HEK293 (cell line): ENCODE results near the gene CXorf58.
"Not testable (repeated sequence)": the region's sequence is repeated elsewhere in the genome, so short reads cannot be mapped to it uniquely, and the experiment has no call there.

Experiments
- CTCF ChIA-PET: fragments of 350-600 bp; formaldehyde crosslinking; extraction: SDS; loops from one replicate; lab custom pipeline; 2021; ENCODE audit warnings: antibody characterized with exemption; lab: Yijun Ruan, JAX
- POLR2A ChIA-PET: fragments of 300-600 bp; formaldehyde crosslinking; extraction: SDS; loops from one replicate; lab custom pipeline; 2020; ENCODE audit warnings: antibody characterized with exemption, inconsistent platforms; lab: Yijun Ruan, JAX
- H3K27ac ChIP-seq: fragments of 200-500 bp; sonication (Bioruptor generic); 2 replicates; pipeline ENCODE4 v1.5.1; 2014; ENCODE audit warnings: low read depth, low read length, control low read depth, inconsistent platforms; ENCODE audit errors: extremely low read depth
- H3K36me3 ChIP-seq, 2 experiments: fragments of 200-500 bp in 1 of 2; sonication (Bioruptor generic) in 1 of 2; 1 replicate in 1 of 2; 2 replicates in 1 of 2; pipeline ENCODE4 v1.5.1; 2014 to 2017; ENCODE audit warnings: inconsistent platforms in 2 of 2, low read length in 2 of 2; ENCODE audit not compliant: control insufficient read depth in 2 of 2, insufficient read depth in 1 of 2
- H3K4me1 ChIP-seq: fragments of 200-500 bp; sonication (Bioruptor generic); 2 replicates; pipeline ENCODE4 v1.5.1; 2014; ENCODE audit warnings: mild to moderate bottlenecking, low read length, inconsistent platforms; ENCODE audit not compliant: control insufficient read depth, insufficient read depth
- H3K4me3 ChIP-seq: 2 replicates; pipeline ENCODE4 v1.5.1; 2011; ENCODE audit warnings: low read depth, mild to moderate bottlenecking, control low read depth, low read length, moderate library complexity
- H3K9me3 ChIP-seq: fragments of 200-500 bp; sonication (Bioruptor generic); 2 replicates; pipeline ENCODE4 v1.5.1; 2014; ENCODE audit warnings: low read depth, low read length, inconsistent platforms; ENCODE audit not compliant: control insufficient read depth, insufficient read depth
- OVOL3 ChIP-seq: fragments of 450-650 bp; formaldehyde crosslinking; IDR thresholded peaks from 2 replicates; pipeline ENCODE4 v1.5.1; 2016; ENCODE audit warnings: missing biosample characterization, missing genetic modification characterization
- SCRT2 ChIP-seq: fragments of 450-650 bp; formaldehyde crosslinking; IDR thresholded peaks from 2 replicates; pipeline ENCODE4 v1.5.1; 2016; ENCODE audit warnings: missing biosample characterization, missing genetic modification characterization
- TCF7L2 ChIP-seq: IDR thresholded peaks from 2 replicates; pipeline ENCODE4 v1.6.1; 2011; ENCODE audit warnings: low read depth, mild to moderate bottlenecking, inconsistent platforms, low read length, moderate library complexity, borderline replicate concordance
- ZBTB21 ChIP-seq: fragments of 450-650 bp; formaldehyde crosslinking; IDR thresholded peaks from 2 replicates; pipeline ENCODE4 v1.5.1; 2017; ENCODE audit warnings: missing biosample characterization, missing genetic modification characterization
- ZIC2 ChIP-seq: fragments of 450-650 bp; formaldehyde crosslinking; IDR thresholded peaks from 2 replicates; pipeline ENCODE4 v1.5.1; 2016; ENCODE audit warnings: missing biosample characterization, missing genetic modification characterization
- ZNF138 ChIP-seq: fragments of 450-650 bp; formaldehyde crosslinking; IDR thresholded peaks from 2 replicates; pipeline ENCODE4 v1.5.1; 2016; ENCODE audit warnings: missing biosample characterization, missing genetic modification characterization, borderline replicate concordance
- ZNF16 ChIP-seq: fragments of 450-650 bp; formaldehyde crosslinking; IDR thresholded peaks from 2 replicates; pipeline ENCODE4 v1.5.1; 2016; ENCODE audit warnings: low read depth, missing biosample characterization, missing genetic modification characterization
- ZNF175 ChIP-seq: fragments of 450-650 bp; formaldehyde crosslinking; IDR thresholded peaks from 2 replicates; pipeline ENCODE4 v1.5.1; 2016; ENCODE audit warnings: missing biosample characterization, missing genetic modification characterization
- ZNF311 ChIP-seq: fragments of 450-650 bp; formaldehyde crosslinking; IDR thresholded peaks from 2 replicates; pipeline ENCODE4 v1.5.1; 2017; ENCODE audit warnings: missing biosample characterization, missing genetic modification characterization, borderline replicate concordance
- ZNF335 ChIP-seq: fragments of 450-650 bp; formaldehyde crosslinking; conservative IDR thresholded peaks from 2 replicates; pipeline ENCODE4 v1.5.1; 2016; ENCODE audit warnings: missing biosample characterization, missing genetic modification characterization
- ZNF394 ChIP-seq: fragments of 450-650 bp; formaldehyde crosslinking; IDR thresholded peaks from 2 replicates; pipeline ENCODE4 v1.5.1; 2016; ENCODE audit warnings: missing biosample characterization, missing genetic modification characterization, mild to moderate bottlenecking, moderate library complexity, borderline replicate concordance
- ZNF660 ChIP-seq: fragments of 450-650 bp; IDR thresholded peaks from 2 replicates; pipeline ENCODE4 v1.5.1; 2018; ENCODE audit warnings: missing biosample characterization, mild to moderate bottlenecking, missing genetic modification characterization
- ZNF670 ChIP-seq: fragments of 450-650 bp; formaldehyde crosslinking; IDR thresholded peaks from 2 replicates; pipeline ENCODE4 v1.5.1; 2016; ENCODE audit warnings: missing biosample characterization, missing genetic modification characterization, low read depth
- ZNF791 ChIP-seq: fragments of 450-650 bp; formaldehyde crosslinking; IDR thresholded peaks from 2 replicates; pipeline ENCODE4 v1.5.1; 2016; ENCODE audit warnings: missing biosample characterization, missing genetic modification characterization
- ZNF792 ChIP-seq: fragments of 450-650 bp; formaldehyde crosslinking; IDR thresholded peaks from 2 replicates; pipeline ENCODE4 v1.5.1; 2016; ENCODE audit warnings: missing biosample characterization, missing genetic modification characterization
- TF ChIP-seq, protein P1 (sequence below): fragments of 450-650 bp; formaldehyde crosslinking; IDR thresholded peaks from 2 replicates; pipeline ENCODE4 v1.5.1; 2016; ENCODE audit warnings: missing biosample characterization, missing genetic modification characterization, borderline replicate concordance
- TF ChIP-seq, protein P2 (sequence below): fragments of 450-650 bp; formaldehyde crosslinking; IDR thresholded peaks from 2 replicates; pipeline ENCODE4 v1.5.1; 2016; ENCODE audit warnings: missing biosample characterization, missing genetic modification characterization
- TF ChIP-seq, protein P3 (sequence below): fragments of 450-650 bp; formaldehyde crosslinking; IDR thresholded peaks from 2 replicates; pipeline ENCODE4 v1.5.1; 2016; ENCODE audit warnings: missing biosample characterization, missing genetic modification characterization
- TF ChIP-seq, protein P4 (sequence below): fragments of 450-650 bp; formaldehyde crosslinking; IDR thresholded peaks from 2 replicates; pipeline ENCODE4 v1.5.1; 2017; ENCODE audit warnings: missing biosample characterization, missing genetic modification characterization
- TF ChIP-seq, protein P5 (sequence below): fragments of 450-650 bp; formaldehyde crosslinking; IDR thresholded peaks from 2 replicates; pipeline ENCODE4 v1.5.1; 2016; ENCODE audit warnings: missing biosample characterization, missing genetic modification characterization, borderline replicate concordance

Gene CXorf58

DNA sequence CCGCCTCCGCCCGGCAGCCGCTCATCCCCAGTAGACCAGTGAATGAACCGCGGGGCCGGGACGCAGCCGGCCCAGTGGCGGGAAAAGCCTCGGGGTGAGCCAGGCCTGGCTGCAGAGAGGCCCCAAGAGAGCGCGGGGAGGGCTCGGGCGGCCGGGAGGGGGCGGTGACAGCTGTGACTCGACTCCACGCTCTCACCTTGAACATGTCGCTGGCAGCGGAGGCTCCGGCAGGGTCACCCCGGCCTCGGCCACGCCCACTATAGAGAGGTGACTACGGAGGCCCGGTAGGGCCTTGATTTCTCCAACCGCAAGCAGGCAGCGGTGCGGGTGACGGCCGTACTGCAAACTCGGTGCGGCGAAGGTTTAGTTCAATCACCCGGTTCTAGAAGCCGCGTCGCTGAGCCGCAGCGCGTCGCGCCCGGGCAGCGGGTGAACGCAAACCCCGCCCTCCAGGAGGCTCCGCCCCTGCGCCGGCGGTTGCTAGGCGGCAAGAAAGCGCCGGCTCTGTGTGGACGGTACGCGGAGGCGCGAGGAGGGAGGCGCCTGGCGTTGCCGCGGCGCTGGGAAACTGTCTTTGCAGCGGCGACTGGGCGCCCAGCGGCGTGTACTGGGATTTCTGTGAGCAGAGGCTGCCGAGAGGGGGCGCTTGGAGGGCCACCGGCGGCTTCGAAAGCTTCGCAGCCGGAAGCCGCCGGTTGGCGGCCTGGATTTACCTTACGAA, at the start of gene CXorf58, which contains the start of gene APOO (continued):
- TF ChIP-seq ZNF791 (tag by site-specific recombination) (no peak), ZNF311 (tag by site-specific recombination) (no peak), SCRT2 (tag by site-specific recombination) (no peak), ZNF792 (tag by site-specific recombination) (no peak), ZNF394 (no peak; the same call in 1 of the 2 replicates), ZNF660 (tag by site-specific recombination) (peak; percentile 66), OVOL3 (tag by site-specific recombination) (no peak), ZIC2 (tag by site-specific recombination) (0 out of 2 replicates have a peak, but pooled peaks have one; percentile 5), ZNF670 (tag by site-specific recombination) (no peak), ZNF175 (no peak), ZNF138 (no peak), ZNF16 (no peak), ZNF335 (peak; percentile 89), ZBTB21 (tag by site-specific recombination) (0 out of 2 replicates have a peak, but pooled peaks have one; percentile 11), TCF7L2 (no peak)
- TF ChIP-seq, protein P1, sequence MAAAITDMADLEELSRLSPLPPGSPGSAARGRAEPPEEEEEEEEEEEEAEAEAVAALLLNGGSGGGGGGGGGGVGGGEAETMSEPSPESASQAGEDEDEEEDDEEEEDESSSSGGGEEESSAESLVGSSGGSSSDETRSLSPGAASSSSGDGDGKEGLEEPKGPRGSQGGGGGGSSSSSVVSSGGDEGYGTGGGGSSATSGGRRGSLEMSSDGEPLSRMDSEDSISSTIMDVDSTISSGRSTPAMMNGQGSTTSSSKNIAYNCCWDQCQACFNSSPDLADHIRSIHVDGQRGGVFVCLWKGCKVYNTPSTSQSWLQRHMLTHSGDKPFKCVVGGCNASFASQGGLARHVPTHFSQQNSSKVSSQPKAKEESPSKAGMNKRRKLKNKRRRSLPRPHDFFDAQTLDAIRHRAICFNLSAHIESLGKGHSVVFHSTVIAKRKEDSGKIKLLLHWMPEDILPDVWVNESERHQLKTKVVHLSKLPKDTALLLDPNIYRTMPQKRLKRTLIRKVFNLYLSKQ (tag by site-specific recombination): no peak
- TF ChIP-seq, protein P2, sequence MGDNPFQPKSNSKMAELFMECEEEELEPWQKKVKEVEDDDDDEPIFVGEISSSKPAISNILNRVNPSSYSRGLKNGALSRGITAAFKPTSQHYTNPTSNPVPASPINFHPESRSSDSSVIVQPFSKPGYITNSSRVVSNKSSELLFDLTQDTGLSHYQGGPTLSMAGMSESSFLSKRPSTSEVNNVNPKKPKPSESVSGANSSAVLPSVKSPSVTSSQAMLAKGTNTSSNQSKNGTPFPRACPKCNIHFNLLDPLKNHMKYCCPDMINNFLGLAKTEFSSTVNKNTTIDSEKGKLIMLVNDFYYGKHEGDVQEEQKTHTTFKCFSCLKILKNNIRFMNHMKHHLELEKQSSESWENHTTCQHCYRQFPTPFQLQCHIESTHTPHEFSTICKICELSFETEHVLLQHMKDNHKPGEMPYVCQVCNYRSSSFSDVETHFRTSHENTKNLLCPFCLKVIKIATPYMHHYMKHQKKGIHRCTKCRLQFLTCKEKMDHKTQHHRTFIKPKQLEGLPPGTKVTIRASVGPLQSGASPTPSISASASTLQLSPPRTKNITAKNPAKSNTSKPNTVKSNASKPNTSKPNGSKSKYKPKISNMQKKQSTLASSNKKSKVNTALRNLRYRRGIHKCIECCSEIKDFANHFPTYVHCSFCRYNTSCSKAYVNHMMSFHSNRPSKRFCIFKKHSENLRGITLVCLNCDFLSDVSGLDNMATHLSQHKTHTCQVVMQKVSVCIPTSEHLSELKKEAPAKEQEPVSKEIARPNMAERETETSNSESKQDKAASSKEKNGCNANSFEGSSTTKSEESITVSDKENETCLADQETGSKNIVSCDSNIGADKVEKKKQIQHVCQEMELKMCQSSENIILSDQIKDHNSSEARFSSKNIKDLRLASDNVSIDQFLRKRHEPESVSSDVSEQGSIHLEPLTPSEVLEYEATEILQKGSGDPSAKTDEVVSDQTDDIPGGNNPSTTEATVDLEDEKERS (tag by site-specific recombination): no peak
- TF ChIP-seq, protein P3, sequence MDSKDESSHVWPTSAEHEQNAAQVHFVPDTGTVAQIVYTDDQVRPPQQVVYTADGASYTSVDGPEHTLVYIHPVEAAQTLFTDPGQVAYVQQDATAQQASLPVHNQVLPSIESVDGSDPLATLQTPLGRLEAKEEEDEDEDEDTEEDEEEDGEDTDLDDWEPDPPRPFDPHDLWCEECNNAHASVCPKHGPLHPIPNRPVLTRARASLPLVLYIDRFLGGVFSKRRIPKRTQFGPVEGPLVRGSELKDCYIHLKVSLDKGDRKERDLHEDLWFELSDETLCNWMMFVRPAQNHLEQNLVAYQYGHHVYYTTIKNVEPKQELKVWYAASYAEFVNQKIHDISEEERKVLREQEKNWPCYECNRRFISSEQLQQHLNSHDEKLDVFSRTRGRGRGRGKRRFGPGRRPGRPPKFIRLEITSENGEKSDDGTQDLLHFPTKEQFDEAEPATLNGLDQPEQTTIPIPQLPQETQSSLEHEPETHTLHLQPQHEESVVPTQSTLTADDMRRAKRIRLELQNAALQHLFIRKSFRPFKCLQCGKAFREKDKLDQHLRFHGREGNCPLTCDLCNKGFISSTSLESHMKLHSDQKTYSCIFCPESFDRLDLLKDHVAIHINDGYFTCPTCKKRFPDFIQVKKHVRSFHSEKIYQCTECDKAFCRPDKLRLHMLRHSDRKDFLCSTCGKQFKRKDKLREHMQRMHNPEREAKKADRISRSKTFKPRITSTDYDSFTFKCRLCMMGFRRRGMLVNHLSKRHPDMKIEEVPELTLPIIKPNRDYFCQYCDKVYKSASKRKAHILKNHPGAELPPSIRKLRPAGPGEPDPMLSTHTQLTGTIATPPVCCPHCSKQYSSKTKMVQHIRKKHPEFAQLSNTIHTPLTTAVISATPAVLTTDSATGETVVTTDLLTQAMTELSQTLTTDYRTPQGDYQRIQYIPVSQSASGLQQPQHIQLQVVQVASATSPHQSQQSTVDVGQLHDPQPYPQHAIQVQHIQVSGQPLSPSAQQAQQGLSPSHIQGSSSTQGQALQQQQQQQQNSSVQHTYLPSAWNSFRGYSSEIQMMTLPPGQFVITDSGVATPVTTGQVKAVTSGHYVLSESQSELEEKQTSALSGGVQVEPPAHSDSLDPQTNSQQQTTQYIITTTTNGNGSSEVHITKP (tag by site-specific recombination): peak; percentile 73
- TF ChIP-seq, protein P4, sequence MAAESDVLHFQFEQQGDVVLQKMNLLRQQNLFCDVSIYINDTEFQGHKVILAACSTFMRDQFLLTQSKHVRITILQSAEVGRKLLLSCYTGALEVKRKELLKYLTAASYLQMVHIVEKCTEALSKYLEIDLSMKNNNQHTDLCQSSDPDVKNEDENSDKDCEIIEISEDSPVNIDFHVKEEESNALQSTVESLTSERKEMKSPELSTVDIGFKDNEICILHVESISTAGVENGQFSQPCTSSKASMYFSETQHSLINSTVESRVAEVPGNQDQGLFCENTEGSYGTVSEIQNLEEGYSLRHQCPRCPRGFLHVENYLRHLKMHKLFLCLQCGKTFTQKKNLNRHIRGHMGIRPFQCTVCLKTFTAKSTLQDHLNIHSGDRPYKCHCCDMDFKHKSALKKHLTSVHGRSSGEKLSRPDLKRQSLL (tag by site-specific recombination): peak; percentile 81; the same call in 1 of the 2 replicates
- TF ChIP-seq, protein P5, sequence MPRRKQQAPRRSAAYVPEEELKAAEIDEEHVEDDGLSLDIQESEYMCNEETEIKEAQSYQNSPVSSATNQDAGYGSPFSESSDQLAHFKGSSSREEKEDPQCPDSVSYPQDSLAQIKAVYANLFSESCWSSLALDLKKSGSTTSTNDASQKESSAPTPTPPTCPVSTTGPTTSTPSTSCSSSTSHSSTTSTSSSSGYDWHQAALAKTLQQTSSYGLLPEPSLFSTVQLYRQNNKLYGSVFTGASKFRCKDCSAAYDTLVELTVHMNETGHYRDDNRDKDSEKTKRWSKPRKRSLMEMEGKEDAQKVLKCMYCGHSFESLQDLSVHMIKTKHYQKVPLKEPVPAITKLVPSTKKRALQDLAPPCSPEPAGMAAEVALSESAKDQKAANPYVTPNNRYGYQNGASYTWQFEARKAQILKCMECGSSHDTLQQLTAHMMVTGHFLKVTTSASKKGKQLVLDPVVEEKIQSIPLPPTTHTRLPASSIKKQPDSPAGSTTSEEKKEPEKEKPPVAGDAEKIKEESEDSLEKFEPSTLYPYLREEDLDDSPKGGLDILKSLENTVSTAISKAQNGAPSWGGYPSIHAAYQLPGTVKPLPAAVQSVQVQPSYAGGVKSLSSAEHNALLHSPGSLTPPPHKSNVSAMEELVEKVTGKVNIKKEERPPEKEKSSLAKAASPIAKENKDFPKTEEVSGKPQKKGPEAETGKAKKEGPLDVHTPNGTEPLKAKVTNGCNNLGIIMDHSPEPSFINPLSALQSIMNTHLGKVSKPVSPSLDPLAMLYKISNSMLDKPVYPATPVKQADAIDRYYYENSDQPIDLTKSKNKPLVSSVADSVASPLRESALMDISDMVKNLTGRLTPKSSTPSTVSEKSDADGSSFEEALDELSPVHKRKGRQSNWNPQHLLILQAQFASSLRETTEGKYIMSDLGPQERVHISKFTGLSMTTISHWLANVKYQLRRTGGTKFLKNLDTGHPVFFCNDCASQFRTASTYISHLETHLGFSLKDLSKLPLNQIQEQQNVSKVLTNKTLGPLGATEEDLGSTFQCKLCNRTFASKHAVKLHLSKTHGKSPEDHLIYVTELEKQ (tag by site-specific recombination): no peak

DNA sequence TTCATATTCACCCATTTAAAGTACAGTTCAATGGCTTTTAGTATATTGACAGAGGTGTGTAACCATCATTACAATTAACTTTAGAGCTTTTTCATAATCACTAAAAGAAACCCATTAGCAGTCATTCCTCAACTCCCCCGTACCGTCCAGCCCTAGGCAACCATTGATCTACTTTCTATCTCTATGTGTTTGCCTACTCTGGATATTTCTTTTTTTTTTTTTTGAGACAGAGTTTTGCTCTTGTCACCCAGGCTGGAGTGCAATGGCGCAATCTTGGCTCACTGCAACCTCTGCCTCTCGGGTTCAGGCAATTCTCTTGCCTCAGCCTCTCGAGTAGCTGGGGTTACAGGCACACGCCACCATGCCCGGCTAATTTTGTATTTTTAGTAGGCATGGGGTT, 48.6 kb upstream of the CXorf58 start:
- H3K36me3 ChIP-seq, H3K27ac ChIP-seq, POLR2A ChIA-PET, H3K4me1 ChIP-seq, H3K4me3 ChIP-seq, H3K9me3 ChIP-seq: not testable (repeated sequence)
- CTCF ChIA-PET: interaction anchor here (0.7 to 1.2 kb wide), 2 partner anchors 42 to 96 kb away, joined by 3 read pairs; no protein-coding TSS in a partner anchor
